Islet of Langerhans (tissue), 1 donor: ENCODE results near the gene GPR22.

ENCODE experiments used
- FAIRE-seq: peaks from one replicate; lab custom pipeline; 2011; peaks lifted over from hg19 to GRCh38; lab: Jason Lieb, UNC

GPR22 gene, protein sequence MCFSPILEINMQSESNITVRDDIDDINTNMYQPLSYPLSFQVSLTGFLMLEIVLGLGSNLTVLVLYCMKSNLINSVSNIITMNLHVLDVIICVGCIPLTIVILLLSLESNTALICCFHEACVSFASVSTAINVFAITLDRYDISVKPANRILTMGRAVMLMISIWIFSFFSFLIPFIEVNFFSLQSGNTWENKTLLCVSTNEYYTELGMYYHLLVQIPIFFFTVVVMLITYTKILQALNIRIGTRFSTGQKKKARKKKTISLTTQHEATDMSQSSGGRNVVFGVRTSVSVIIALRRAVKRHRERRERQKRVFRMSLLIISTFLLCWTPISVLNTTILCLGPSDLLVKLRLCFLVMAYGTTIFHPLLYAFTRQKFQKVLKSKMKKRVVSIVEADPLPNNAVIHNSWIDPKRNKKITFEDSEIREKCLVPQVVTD

DNA sequence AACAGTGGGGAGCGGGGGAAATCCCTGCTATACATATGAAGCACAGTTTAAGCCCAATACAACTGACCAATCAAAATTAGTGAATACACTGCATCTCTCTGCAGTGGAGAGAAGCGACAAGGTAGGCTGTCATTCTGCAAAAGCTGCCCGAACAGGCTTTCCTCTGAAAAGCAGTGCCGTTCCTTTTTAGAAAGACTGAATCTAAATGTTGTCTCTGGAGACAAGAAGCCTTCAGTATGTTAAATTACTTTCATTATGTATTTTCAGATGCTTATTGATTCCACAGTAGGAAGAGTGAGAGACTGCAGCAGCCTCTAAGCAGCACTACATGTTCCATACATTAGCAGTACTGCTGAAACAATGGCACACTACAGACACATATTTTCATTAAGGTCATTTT, at the start of gene GPR22:
GPR22 (plus strand) TSS at position 129 of the 400 bp plus-strand sequence. CDS start 4,004 bp downstream, outside the sequence.
- FAIRE-seq, result no peak

DNA sequence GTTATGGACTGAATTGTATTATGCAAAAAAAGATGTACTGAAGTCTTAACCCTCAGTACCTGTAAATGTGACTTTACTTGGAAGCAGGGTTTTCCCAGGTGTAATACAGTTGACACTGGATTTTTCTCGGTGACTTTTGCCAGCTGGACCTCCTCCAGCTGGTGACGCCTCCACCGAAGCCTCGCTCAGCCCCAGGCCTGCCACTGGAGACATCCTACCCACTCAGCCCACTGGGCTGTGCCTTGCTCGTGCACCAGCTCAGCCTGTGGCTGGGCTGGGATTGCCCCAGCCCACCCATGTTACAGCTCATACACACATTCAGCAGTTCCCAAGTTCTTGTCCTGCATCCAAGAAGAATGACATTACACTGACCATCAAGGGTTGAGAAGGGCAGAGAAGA, 42.4 kb upstream of the GPR22 start:
- FAIRE-seq, result no peak

DNA sequence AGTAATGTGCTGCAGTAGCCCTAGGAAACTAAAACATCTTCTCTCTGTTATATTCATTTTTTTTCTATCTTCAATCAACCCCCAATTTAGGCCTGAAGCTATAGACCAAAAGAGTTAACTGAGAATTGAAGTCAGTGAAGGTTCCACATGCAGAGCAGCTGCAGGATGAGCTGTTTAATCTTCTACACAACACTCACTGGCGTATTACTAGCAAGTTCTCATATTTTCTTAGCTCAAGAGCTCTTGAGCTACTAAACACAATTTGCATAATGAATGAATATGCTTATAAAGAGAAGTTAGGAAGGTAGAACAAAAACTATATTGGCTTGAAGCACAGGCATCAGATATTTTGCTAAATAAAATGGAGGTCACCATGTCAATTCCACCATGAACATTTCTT, 41.2 kb upstream of the GPR22 start:
- FAIRE-seq, result no peak

DNA sequence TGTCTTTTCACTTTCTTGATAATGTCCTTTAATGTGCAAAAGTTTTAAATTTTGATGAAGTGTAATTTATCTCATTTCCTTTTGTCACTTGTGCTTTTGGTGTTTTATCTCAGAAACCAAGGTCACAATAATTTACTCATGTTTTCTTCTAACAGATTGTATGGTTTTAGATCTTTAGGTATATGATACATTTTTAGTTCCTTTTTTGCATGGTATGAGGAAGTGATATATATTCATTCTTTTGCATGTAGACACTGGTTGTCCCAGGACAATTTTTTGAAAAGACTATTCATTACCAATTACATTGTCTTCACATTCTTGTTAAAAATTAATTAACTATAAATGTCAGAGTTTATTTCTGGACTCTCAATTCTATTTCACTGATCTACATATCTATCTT, 39.8 kb upstream of the GPR22 start:
- FAIRE-seq, result no peak

DNA sequence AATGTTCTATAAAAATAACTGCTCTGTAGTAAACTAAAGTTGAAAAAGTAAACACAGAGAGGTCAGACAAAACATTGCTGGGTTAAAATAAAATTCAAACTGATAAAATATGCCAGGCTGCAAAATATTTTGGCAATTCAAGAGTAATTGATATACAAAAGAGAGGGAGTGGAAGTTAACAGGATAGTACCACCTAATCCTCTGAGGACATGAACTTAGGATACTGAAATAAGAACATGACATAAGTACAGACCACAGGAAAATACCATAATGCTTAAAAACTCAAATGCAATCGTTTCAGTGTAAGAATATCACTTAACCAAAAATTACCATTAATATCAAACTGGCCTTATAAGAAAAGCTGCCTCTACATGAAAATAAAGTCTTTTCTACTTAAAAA, 37.6 kb upstream of the GPR22 start:
- FAIRE-seq, result no peak

DNA sequence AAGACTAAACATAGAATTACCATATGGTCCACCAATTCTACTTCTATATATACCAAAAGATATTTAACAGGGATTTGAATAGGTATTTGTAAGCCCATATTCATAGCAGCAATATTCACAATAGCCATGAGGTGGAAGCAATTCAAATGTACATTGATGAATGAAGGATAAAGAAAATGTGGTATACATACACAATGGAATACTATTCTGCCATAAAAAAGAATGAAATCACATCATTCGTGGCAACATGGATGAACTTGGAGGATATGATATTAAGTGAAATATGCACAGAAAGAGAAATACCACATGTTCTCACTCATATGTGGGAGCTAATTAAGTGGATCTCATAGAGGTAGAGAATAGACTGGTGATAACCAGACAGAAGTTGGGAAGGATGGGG, 34.1 kb upstream of the GPR22 start:
- no peak for FAIRE-seq

DNA sequence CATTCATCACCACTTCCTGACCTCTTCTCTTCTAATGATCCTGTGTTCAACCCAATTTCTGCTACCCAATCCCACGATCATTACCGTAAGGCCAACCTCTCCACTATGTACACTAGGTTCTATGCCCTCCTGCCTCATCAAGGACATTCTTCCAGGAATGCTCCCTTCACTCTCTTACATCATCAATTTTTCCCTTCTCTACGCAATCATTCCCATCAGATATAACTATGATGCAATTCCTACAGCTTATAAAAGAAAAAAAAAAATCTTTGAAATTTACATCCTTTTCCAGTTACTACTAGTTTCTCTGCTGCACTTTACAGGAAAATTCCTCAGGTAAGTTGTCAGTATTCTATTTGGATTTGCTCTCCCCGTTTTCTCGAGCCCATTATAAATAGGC, 30.8 kb upstream of the GPR22 start:
- no peak for FAIRE-seq

DNA sequence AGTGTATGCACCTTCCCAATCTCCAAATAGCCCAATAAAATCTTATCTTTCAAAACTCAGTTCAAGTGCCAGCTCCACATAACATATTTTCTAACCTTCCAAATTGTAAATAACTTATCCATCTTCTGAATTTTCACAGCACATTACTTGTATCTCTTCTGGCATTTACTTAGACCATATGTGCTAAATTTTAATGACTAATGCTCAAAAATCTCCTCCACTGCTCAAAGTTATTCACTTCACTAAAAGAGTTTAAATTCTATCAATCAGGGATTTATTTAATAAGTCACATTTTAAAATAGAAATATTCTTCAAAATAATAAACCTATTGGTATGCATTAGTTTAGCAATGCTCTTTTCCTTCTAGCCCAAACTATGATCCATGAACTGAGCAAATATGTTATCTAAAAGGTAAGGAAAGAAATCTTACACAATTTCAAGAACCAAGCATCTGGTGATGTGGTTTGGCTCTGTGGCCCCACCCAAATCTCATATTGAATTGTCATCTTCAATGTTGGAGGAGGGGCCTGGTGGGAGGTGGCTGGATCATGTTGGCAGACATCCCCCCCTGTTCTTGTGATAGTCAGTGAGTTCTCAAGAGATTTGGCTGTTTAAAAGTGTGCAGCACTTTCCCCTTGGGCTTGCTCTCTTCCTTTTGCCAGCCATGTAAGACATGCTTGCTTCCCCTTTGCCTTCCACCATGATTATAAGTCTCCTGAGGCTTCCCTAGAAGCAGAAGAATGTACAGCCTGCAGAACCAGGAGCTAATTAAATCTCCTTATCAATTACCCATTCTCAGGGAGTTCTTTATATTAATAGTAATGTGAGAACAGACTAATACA, 28.1 kb upstream of the GPR22 start:
- FAIRE-seq, result no peak

DNA sequence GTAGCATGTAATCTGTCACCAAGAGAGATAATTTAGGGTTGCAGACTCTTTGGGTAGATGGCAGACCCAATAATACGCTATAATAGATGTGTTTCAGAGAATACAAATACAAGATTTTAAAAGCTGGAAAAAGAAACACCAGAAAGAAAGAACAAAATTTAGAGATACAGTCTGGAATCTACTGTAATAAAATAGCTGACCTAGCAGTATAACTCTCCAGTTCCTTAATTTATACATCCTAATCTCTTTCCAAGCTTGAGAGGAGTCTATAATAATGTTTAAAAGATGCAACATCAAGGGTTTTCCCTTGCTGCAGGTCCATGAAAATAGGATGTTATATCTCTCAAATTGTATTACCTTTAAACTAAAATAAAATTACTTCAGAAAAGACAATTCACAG, 27.2 kb upstream of the GPR22 start:
- FAIRE-seq, result no peak

DNA sequence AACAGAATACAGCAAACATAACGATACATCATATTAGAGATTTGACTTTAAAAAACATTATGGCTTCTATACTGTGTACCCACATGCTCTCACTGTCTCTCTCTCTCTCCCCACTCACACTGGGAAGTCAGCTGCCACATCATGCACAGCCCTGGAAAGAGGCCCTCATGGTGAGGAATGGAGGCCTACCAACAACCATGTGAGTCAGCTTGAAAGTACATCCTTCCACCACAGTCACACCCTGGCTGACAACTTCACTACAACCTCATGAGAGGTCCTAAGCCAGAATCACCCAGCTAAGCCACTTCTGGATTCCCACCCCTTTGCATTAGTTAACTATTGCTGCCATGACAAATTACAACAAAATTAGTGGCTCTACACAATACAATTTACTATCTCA, 23.3 kb upstream of the GPR22 start:
- no peak for FAIRE-seq

DNA sequence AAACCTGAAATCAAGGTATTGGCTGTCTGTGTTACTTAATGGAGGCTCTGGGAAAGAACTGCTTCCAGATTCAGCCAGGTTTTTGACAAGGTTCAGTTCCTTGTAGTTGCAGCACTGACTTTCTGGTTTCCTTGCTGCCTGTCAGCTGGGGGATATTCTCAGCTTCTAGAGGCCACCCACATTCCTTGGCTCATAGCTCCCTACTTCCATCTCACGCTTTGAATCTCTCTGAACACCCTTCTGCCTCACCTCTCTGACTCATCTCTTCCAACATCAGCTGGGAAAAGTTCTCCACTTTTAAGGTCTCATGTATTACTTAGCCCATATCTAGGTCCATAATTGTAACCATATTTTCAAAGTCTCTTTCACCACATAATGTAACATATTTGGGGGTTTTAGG, 22.9 kb upstream of the GPR22 start:
- no peak for FAIRE-seq

DNA sequence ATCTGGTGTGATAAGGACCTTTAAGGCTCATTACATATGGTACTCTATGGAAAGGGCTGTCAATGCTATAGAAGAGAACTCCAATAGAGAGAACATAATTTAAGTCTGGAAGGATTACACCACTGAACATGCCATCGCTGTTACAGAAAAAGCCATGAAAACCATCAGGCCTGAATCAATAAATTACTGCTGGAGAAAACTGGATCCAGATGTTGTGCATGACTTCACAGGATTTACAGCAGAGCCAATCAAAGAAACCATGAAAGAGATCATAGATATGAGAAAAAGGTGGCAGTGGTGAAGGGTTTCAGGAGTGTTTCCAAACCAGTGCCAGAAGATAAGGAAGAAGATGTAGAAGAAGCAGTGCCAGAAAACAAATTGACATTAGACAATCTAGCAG, 18.9 kb upstream of the GPR22 start:
- FAIRE-seq, result no peak

DNA sequence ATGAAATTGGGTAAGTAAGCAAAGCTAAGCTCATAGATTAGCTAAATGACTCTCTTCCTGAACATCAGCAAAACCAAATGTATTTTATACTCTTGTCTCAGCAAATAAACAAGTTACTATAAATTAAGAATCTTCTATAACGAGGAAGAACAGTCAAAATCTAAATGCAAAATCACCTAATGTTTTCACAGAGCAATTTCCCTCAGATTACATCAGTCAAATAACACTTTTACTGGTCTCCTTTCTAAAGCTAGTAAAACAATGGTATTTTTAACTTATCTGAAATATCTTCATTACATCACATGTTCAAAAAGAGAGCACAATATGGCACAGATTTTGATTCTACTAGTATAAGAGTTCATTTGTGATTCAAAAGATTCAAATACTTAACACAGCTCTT, 16.5 kb upstream of the GPR22 start:
- FAIRE-seq, result no peak

DNA sequence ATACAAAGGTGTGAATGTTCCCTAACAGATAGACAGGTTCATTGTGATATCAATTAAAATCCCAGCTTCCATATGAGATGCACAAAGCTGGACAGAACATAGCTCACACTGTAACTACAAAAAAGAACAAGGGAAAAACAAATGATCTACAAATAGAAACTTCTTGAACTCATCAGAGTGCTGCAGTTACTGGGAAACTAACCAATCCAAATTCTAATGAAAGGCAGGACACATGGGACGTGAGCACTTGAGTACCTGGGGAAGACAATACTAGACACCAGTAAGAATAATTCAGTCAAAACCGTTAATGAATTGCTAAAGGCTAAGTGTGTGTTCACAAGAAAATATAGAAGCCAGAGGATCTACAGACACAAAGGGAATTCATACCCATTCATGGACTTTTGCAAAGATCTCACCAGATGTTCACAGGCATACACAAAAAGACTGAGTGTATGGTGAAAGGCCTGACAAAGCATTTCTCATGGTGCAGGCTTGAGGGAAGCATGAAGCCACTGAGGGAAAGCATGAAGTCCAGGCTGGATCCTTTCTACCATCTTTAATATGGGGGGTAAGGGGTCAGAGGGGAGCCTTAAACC, 7.8 kb upstream of the GPR22 start:
- no peak for FAIRE-seq

DNA sequence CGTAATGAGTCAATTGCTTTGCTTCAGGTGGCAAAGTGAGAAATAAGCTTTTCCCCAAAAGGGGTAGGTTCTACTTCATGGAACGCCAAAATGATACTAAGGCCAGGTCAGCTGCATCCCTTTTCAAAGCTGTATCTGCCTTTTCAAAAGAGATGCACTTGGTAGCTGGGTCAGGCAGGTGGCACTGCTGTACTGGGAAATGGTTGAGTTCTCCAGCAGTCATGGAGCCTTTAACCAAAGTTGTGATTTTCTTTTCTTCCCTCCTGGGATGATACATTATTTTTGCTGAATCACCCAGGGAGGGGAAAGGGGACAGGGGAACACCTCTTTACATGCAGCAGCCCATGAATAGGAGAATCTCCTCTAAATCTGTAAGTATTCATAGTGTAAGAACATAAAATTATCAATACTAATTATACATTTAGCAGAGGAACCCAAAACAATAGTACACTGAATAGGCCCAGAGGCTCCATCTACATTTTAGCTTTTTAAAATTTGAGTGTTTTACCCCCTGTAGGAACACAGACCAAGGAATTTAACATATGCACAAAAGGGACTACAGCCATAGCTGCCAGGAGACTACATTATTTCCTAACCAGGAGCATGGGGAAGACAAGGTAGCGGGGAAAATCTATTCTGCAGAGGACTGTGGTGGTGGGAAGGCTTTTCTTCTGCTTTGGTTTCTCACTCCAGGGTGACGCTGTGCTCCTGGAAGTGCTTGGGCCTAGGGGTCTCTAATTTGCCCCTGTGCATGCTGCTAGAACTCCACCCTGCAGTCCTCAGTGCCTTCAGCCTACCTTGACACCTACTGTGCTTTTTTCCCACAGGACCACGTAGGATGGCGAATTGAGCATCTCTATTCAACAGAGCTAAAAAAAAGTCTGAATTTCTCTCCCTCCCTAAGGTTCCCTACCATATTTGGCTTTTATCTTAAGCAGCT, 6.4 kb upstream of the GPR22 start:
- peak; percentile 55 for FAIRE-seq

DNA sequence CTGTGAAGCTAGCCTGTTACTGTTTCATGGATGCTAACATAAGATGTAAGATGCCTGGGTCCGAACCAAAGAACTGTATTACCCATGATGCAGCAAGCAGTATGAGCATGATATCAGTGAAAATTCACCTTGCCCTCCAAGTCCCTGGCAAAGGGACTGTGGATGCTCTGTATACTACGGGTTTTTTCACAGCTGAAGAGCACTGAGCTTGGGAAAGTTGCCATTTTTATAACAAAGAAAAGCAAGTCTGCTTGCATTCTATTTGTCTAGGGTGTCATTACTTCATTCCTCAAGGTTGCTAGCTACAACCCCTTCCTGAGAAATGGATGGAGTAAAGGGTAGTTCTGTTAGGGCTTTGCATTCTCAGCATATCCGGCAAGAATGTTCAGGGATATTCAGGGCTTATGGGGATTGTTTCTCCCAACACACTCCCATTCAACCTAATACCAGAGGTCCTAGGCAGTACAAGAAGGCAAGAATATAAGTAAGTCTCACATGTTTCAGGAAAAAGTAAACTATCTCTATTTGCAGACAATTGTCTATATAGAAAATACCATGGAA, 5.1 kb upstream of the GPR22 start:
- FAIRE-seq, result no peak

DNA sequence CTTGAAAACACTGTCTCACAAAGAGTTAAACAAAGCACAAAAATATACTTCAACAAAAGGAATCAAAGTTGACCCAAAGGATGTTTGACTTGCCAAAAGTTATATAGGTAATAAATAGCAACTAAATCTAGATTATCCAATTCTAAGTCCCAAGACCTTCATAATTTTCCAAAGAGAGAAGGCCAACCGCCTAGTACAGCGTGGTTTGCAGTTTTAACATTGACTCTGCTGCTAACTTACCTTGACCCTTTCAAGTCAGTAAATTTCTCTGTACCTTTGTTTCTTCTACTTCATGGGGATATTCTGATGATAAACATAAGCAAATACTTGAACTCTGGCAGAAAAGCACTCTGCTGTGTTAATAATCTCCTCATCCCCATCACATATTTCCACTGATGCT, 1.9 kb upstream of the GPR22 start:
- no peak for FAIRE-seq

DNA sequence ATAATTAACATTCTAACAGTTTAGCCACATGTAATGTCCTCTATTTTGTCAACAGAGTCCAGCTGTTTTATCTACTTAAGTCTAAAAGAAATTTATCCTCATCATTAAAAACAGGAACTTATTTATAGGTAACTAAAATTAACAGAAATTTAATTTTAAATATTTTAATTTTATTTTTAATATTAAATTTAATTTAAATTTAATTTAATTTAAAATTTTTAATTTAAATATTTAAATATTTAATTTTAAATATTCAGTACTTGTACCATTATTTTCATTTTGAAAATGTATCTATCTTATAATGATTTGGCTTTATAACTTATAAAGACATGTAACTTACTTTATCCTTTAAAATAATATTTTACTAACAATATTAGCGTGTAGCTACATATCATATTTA, 1.0 kb upstream of the GPR22 start:
- FAIRE-seq, result peak; percentile 90

DNA sequence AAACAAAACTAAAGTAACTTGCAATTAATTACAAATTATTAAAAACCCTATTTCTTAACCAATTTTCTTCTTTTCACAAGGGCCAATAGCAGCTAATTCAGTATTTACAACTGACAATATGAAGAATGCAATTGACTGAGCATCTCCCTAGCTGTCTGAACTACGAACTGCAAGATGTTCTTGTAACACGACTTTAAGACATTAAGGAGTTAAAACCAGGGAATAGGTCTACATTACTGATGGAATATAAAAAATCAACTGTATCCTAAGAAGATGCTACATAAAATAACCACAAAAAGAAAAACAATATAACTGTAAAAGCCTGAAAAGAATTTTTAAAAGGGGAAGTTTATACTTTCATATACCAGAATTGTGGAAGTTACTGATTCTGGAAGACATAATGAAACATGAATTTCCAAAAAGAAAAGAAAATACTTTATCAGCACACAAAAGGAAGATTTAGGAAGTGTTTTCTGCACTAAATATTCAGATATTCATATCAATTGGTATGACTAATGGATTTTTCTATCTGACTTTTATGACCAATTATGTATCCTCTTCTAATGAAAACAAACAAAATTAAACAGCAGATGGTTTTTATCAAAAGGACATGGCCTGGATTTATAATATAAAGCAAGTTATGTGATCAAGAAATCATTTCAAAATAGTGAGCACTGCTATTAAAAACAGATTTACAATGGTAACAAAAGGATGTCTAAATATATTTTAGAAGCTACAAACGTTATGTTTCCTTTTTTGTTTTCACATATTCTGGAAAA, 1.6 kb downstream of the GPR22 start:
- peak; percentile 69 for FAIRE-seq

DNA sequence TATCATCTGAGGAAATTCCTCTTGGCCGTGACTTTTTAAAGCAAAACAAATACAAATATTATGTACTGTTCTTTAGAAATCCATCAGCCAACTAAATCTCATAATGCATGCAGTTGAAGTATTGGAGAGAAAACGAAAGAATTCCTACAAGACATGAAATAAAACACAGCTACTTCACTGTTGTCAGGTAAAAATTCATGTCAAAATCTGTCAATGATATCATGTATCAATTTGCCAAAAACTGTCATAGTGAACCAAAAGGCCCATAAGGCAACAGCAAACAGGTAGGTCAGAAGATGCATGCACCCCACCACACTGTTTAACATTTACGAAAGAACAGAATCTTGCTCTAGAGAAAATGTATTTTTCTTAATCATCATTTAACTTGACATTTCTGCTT, 2.3 kb downstream of the GPR22 start:
- peak; percentile 49 for FAIRE-seq

DNA sequence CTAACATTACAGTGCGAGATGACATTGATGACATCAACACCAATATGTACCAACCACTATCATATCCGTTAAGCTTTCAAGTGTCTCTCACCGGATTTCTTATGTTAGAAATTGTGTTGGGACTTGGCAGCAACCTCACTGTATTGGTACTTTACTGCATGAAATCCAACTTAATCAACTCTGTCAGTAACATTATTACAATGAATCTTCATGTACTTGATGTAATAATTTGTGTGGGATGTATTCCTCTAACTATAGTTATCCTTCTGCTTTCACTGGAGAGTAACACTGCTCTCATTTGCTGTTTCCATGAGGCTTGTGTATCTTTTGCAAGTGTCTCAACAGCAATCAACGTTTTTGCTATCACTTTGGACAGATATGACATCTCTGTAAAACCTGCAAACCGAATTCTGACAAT, 4.3 kb downstream of the GPR22 start:
- no peak for FAIRE-seq
